SK-N-DZ (cell line): ENCODE results near the gene PEPD.

Source experiments
- DNase-seq: peaks from one replicate; pipeline ENCODE4 v3.0.0-alpha.2; 2015; ENCODE audit warnings: low spot score

Gene PEPD

GRCh38 chr19:33546656-33547055 is 25.1 kb upstream of the PEPD start:
- no peak for DNase-seq

DNA sequence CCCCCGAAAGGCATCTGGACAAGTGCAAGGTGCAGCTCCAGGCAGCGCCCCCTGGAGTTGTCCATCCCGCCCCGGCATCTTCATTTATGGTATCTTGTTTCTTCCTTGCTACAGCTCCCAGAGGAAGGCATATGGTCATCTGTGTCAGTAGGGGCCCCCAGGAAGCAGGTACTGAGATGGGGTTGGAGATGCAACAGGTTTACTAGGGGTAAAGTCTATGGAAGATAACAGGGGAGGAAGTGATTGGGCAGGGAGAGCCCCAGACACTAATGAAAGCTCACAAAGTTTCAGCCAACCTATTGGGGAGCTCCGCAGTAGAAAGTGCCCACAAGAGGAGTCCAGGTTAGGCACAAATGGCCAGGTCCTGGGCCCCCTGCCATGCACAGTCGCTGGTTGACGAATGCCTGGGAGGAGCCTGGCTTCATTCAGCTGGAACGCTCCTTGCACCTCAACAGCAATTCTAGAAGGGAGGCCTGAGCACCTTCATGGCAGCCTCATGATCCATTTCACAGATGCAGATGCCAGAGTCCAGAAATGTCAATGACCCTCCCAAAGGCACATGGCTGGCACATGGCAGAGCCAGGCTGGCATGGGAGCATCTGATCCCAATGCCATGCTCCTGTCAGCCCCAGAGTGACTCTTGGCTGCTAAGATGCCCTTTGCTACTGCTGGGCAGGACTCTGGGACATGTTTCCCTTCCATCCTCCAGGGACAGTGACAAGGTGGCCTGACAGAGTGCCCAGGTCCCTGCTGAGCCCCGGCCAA is 23.8 kb upstream of the PEPD start:
- DNase-seq: no peak

GRCh38 chr19:33535226-33535625 is 13.6 kb upstream of the PEPD start:
- DNase-seq: no peak

- no peak for DNase-seq
Measured at GRCh38 chr19:33532859-33533460, 11.4 kb upstream of the PEPD start.

GRCh38 chr19:33530842-33531241 is 9.3 kb upstream of the PEPD start:
- no peak for DNase-seq

DNA sequence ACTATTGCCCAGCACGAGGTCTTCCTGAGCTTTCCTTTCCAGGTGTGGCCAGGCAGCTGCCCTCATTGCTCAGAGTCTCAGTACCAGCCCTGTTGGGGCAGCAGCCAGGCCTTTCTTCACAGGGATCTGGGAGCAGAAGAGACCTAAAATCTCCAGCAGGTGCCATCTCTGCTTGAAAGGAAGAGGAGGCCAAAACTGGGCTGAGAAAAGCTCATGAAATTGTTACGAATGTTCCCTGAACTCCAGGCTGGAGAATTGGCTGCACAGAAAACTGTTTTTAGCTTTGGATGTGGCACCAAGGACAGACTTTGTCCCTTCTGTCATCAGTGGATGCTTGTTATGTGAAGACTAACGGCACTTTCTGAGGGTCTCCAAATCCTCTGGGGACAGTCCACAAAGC is 8.7 kb upstream of the PEPD start:
- DNase-seq: no peak

GRCh38 chr19:33529094-33529676 is 7.6 kb upstream of the PEPD start:
- DNase-seq: no peak

DNA sequence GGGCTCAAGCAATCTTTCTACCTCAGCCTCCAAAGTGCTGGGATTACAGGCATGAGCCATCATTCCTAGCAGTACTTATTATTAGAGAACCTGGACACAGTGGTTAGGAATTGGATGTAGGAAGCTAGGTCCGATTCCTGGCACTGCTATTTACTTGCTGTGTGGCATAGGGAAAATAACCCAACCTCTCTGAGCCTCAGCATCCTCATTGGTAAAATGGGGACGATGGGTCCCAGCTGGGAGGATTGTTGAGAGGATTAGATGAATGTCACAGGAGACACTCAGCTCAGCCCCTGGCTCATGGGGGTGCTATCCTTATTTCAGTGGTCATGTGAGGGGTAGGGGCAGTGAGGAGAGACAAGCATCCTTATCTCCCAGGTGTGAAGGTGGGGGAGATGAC is 6.8 kb upstream of the PEPD start:
- no peak for DNase-seq

- DNase-seq: no peak
Measured at GRCh38 chr19:33527125-33527524, 5.5 kb upstream of the PEPD start.

GRCh38 chr19:33524024-33524664 is 2.6 kb upstream of the PEPD start:
- DNase-seq: peak; percentile 44

DNA sequence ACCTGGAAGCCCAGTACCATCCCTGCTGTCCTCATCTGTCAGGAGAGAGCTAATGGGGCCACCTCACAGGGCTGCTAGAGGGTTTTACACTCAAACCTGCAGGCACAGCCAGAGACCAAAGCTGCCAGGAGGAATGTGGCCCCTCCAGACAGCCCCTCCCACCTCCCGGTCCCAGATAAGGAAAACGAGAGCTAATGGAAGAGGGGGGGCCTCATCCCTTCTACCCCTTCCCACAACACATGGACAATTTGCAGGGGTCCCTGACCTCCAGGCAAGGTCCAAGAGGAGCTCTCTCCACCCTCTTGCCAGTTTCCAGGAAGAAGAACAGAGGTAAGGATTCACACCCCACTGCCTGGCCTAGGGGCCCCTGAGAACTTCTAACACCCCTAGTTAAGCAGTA is 1.6 kb upstream of the PEPD start:
- DNase-seq: no peak

GRCh38 chr19:33522371-33522662 is 726 bp upstream of the PEPD start:
- DNase-seq: no peak

GRCh38 chr19:33520844-33521479 is 629 bp downstream of the PEPD start:
- DNase-seq: no peak

DNA sequence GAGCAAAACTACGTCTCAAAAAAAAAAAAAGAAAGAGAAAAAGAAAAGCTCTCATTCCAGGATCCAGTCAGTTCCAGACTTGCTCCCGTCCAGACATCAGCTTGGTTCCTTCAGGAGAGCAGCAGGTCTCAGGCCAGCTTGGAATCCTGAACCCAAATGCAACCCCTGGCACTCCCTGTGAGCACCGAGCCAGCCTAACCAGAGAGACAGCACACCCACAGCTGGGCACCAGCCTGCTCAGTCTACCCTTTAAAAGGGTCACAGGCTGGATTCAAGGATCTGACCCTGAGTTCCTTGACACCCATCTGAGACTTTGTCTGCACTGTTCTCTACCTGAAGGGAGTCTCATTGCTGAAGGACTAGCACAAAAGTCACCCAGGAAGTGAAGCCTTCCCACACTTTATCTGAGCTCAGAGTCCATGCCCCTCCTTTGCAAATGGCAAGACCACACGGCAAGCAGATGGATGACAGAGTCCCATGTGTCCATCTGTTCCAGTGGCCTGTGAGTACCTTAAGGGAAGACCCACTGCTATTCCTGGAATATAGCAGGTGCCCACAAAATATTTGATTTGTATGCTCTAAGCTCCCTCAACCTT is 1.4 kb downstream of the PEPD start:
- no peak for DNase-seq

DNA sequence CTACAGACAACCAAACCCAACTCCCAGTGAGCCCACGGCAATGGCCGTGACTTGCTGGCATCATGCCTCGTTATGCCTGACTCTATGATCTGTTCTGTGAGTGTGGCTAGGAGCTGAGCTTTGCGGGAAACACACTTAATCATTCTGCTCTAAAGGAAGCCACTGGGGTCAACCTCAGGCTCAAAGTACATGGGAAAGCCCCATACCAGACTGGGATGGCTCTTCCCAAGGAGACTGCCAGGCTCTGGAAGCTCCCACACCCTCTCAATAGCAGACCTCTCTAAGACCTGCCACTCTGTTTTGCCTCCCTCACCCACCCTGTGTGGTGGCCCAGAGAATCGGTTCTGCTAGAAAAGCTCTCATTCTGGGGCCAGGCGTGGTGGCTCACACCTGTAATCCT is 2.2 kb downstream of the PEPD start:
- DNase-seq: no peak

- DNase-seq: no peak
Measured at GRCh38 chr19:33518541-33518940, 3.0 kb downstream of the PEPD start.

- DNase-seq: no peak
Measured at GRCh38 chr19:33517922-33518321, 3.7 kb downstream of the PEPD start.

GRCh38 chr19:33515921-33516320 is 5.7 kb downstream of the PEPD start:
- DNase-seq: no peak

GRCh38 chr19:33514885-33515551 is 6.6 kb downstream of the PEPD start:
- no peak for DNase-seq

DNA sequence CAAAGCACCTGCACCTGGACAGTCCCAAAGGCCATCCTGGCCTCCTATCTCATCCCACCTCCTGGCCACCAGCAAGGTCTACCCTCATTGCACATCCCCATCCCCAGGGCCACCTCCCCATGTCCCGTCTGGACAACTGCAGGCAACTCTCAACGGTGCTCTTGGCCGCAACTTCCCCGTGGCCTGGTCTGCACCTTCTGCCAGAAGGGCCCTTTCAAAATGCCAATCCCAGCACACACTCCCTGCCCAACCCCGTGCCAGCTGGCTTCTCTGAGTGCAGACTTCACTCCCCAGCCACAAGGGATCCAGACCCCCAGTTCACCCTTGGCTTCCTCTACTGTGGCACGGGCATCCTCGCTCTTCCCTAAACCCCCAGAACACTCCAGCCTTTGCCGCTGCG is 8.2 kb downstream of the PEPD start:
- no peak for DNase-seq

- no peak for DNase-seq
Measured at GRCh38 chr19:33512580-33513137, 8.9 kb downstream of the PEPD start.
